ENCODE data around the gene FAT3.

- TF ChIP-seq CTCF (IDR thresholded peaks at IDR 0.05) (no peak), POLR2A (IDR thresholded peaks at IDR 0.05) (no peak)
These were observed 24.6 kb upstream of the FAT3 start for GRCh38 chr11:92199991-92200390.

All from prostate gland (tissue), 2 donors.